Measurements from ENCODE around the gene NCBP1.

Gene NCBP1

DNA sequence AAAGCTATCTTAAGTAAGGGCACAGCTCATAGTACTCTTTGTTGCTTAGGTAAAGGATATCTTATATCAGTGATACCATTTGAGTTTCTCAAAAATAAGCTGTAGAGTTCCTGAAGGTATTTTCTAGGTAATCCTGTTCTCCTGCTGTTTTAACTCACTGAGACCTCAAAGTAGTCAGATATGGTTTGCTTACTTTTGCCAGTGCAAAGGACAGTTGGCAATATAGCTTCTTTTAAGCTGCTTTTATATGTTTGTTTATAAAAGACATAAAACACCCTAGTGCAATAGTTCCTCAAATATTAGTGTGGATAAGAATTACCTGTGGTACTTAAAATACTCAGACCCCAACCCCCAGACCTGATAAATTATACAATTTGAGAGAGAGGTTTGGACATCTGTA is 12.1 kb downstream of the NCBP1 start:
- ChIA-PET CTCF (interaction anchor here (1.0 to 2.0 kb wide), 12 partner anchors 9 to 389 kb away, joined by 3 to 11 read pairs (median 4); partner anchors contain the start of genes NCBP1 and TSTD2), POLR2A (interaction anchor here (0.8 kb wide), 1 partner anchor 12 kb away, joined by 3 read pairs; the partner anchor contains the start of genes NCBP1 and TSTD2)
- TF ChIP-seq, protein P1, sequence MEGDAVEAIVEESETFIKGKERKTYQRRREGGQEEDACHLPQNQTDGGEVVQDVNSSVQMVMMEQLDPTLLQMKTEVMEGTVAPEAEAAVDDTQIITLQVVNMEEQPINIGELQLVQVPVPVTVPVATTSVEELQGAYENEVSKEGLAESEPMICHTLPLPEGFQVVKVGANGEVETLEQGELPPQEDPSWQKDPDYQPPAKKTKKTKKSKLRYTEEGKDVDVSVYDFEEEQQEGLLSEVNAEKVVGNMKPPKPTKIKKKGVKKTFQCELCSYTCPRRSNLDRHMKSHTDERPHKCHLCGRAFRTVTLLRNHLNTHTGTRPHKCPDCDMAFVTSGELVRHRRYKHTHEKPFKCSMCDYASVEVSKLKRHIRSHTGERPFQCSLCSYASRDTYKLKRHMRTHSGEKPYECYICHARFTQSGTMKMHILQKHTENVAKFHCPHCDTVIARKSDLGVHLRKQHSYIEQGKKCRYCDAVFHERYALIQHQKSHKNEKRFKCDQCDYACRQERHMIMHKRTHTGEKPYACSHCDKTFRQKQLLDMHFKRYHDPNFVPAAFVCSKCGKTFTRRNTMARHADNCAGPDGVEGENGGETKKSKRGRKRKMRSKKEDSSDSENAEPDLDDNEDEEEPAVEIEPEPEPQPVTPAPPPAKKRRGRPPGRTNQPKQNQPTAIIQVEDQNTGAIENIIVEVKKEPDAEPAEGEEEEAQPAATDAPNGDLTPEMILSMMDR (IDR thresholded peaks at IDR 0.05; ENCODE audit: control extremely low read depth, extremely low read depth, low read depth, missing control alignments), result no peak
- no peak for DNase-seq (ENCODE audit: extremely low spot score)

DNA sequence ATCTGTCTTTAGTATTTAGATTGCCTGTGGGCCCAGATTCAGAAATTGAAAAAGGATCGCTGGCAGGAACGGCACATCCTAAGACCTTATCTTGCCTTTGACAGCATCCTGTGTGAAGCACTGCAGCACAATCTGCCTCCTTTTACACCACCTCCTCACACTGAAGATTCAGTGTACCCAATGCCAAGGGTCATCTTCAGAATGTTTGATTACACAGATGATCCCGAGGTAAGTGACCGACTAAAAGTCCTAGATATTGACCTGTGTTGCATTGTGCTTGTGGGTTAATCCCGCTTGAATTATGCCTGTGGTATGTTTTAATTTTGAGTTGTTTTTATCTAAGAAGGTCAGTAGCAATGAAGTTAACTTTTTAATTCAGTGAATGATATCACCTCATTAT is 14.4 kb downstream of the NCBP1 start:
- CTCF ChIA-PET, result interaction anchor here (1.3 kb wide), 1 partner anchor 33 kb away, joined by 5 read pairs; no protein-coding TSS in a partner anchor
- no peak for DNase-seq (ENCODE audit: extremely low spot score)
- POLR2A ChIA-PET, result no interaction called here
- TF ChIP-seq, protein P1 (IDR thresholded peaks at IDR 0.05; ENCODE audit: control extremely low read depth, extremely low read depth, low read depth, missing control alignments), result no peak

DNA sequence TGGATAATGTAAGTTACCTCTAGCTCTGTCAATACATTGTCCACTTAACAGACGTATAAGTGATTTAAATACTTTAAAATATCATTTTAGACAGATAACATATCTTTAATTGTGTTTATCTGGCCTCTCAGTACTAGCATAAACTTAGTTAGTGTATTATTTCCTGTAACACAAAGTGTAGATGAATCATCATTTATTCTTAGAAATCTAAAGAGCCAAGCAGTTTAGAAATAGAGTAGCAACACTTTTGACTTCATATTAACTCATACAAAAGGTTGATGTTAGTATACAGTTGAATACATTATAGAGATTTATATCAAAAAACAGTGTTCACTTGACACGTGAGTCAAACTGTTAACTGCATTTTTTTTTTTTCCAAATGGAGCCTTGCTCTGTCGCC is 18.0 kb downstream of the NCBP1 start:
- CTCF ChIA-PET, result no interaction called here
- TF ChIP-seq, protein P1 (IDR thresholded peaks at IDR 0.05; ENCODE audit: control extremely low read depth, extremely low read depth, low read depth, missing control alignments), result no peak
- POLR2A ChIA-PET, result no interaction called here
- no peak for DNase-seq (ENCODE audit: extremely low spot score)

DNA sequence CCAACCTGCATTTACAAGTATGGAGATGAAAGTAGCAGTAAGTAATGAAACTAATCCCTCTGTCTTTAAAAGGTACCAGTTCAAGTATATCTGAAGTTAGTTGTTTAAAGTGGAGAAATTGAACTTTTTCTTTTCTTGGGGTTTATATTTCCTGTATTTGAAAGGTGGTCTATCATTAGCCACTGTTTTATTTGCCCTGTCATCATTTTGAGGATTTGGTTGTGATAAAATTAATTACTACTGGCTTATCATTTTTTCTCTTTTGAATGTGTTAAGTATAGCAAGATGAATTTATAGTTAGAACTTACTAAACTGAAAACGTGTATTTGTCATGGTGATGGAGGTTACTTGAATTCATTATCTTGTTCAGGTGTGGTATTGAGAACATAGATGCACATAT is 25.1 kb downstream of the NCBP1 start:
- ChIA-PET POLR2A (no interaction called here), CTCF (no interaction called here)
- DNase-seq (ENCODE audit: extremely low spot score), result no peak
- TF ChIP-seq, protein P1 (IDR thresholded peaks at IDR 0.05; ENCODE audit: control extremely low read depth, extremely low read depth, low read depth, missing control alignments), result no peak

DNA sequence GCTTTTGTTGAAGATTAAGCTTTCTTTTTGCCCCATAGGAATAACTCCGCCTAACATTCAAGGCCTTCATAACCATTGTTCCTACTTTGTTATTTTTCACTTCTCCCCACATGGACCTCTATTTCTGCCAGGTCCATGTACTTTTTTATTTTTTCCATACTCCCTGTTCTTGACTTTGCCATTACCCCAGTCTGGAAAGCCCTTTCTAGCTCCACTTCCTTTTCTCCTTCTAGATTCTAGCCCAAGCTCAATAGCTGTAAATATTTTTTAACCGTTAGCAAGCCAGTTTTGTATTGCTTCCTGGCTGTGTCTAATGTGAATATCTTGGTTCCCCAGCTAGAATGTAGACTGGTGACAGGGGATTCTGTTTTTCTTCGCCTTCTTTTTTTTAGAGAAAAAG is 26.1 kb downstream of the NCBP1 start:
- ChIA-PET CTCF (interaction anchor here (1.0 to 2.4 kb wide), 4 partner anchors 13 to 191 kb away, joined by 3 to 11 read pairs (median 4); no protein-coding TSS in a partner anchor), POLR2A (no interaction called here)
- no peak for DNase-seq (ENCODE audit: extremely low spot score)
- TF ChIP-seq, protein P1 (IDR thresholded peaks at IDR 0.05; ENCODE audit: control extremely low read depth, extremely low read depth, low read depth, missing control alignments), result no peak

DNA sequence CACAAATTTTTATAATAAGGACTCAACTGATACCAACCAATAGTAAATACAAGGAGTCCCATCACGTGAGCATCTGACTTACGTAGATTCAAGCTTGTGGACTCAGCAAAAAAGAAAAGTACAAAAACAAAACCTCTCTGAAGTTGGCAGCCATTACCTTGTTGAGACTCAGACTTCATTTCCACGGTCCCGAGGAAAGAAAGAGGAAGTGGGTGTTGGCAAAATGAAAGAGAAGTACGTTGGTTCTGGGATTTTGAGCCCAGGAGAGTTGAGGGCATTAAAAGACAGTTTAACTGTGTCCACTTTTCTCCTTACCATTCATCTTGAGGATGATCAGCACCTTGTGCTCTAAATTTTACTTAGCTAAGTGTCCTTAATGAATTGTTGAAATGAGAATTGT is 26.7 kb downstream of the NCBP1 start:
- POLR2A ChIA-PET, result no interaction called here
- CTCF ChIA-PET, result interaction anchor here (0.8 to 2.4 kb wide), 6 partner anchors 13 to 37 kb away, joined by 3 to 11 read pairs (median 3); no protein-coding TSS in a partner anchor
- DNase-seq (ENCODE audit: extremely low spot score), result no peak
- TF ChIP-seq, protein P1 (IDR thresholded peaks at IDR 0.05; ENCODE audit: control extremely low read depth, extremely low read depth, low read depth, missing control alignments), result no peak
